ENCODE measurements around the gene INPP4A. TPM values are rescaled to one million over a fixed set of nuclear protein-coding genes. Genes with fewer than 3 reads are reported as not detected.

The INPP4A gene
- total and polyA plus RNA-seq, 9 of the 15 experiments (the other 6 are each of a cell fraction or from before 2014, with no cell fraction given): 1.8 to 15.7 (median 8.3) TPM

- TF ChIP-seq ZBTB40 (IDR thresholded peaks at IDR 0.05) (peak; percentile 46; the same call in 1 of the 2 replicates), ZBTB40 (CRISPR knock-in tag; IDR thresholded peaks at IDR 0.05) (no peak), ATF4 (CRISPR knock-in tag; IDR thresholded peaks at IDR 0.05) (0 out of 2 replicates have a peak, but pooled peaks have one; percentile 13), NONO (IDR thresholded peaks at IDR 0.05; ENCODE audit: low read depth in 2 of 2, low read length in 1 of 2) (peak in 1 of 2 experiments; percentile 75; a peak in 1 of 4 replicates), TAL1 (IDR thresholded peaks at IDR 0.05) (no peak), ZNF583 (CRISPR knock-in tag; IDR thresholded peaks at IDR 0.05) (no peak), GABPA (tag; conservative IDR thresholded peaks at IDR 0.05; ENCODE audit: low read depth) (peak; percentile 55), ZSCAN29 (IDR thresholded peaks at IDR 0.05) (no peak), CTBP1 (IDR thresholded peaks at IDR 0.05; ENCODE audit: borderline replicate concordance) (peak; percentile 66), NFE2 (IDR thresholded peaks at IDR 0.05; ENCODE audit: low read depth) (no peak), ZNF551 (CRISPR knock-in tag; IDR thresholded peaks at IDR 0.05) (no peak), CBX1 (IDR thresholded peaks at IDR 0.05; ENCODE audit: low read depth) (no peak), ZNF197 (CRISPR knock-in tag; IDR thresholded peaks at IDR 0.05; ENCODE audit: low read depth) (no peak), ZNF780A (CRISPR knock-in tag; IDR thresholded peaks at IDR 0.05) (no peak), CTCF (IDR thresholded peaks at IDR 0.05 in 2 of 3, conservative IDR thresholded peaks at IDR 0.05 in 1 of 3; ENCODE audit: insufficient read depth in 2 of 3, low read depth in 1 of 3, low read length in 3 of 3) (peak in 1 of 3 experiments; percentile 39; a peak in 1 of 6 replicates), ZNF3 (CRISPR knock-in tag; IDR thresholded peaks at IDR 0.05) (no peak), HIVEP1 (CRISPR knock-in tag; IDR thresholded peaks at IDR 0.05) (no peak)
Measured at GRCh38 chr2:98444436-98445176, at the start of gene INPP4A (continued).
